Spleen (tissue), 11 donors: ENCODE data around the gene RUFY3. TPM values are rescaled to one million over a fixed set of nuclear protein-coding genes. Genes with fewer than 3 reads are reported as not detected.
"Not testable (repeated sequence)": the region's sequence is repeated elsewhere in the genome, so short reads cannot be mapped to it uniquely, and the experiment has no call there.

Experiments used
- DNase-seq: peaks from one replicate; pipeline ENCODE4 v3.0.0-alpha.2; 2020
- H3K27ac ChIP-seq, 8 donors: fragments of 200-600 bp; sonication (generic) in 7 of 8; 1 replicate in 4 of 8; 2 replicates in 4 of 8; pipeline versions ENCODE4 v1.5.0 to v1.8.0; 2016 to 2021; ENCODE audit warnings: inconsistent platforms in 4 of 8, mild to moderate bottlenecking in 4 of 8, moderate library complexity in 1 of 8
- H3K27me3 ChIP-seq, 7 donors: fragments of 200-600 bp; sonication (generic) in 6 of 7; replicated peaks in 1 of 7; 1 replicate in 4 of 7; 2 replicates in 3 of 7; pipeline versions ENCODE4 v1.5.0 to v1.8.0; 2016 to 2021; ENCODE audit warnings: inconsistent platforms in 3 of 7, mild to moderate bottlenecking in 1 of 7
- H3K36me3 ChIP-seq, 6 donors: fragments of 200-600 bp; sonication (generic) in 5 of 6; 1 replicate in 4 of 6; 2 replicates in 2 of 6; pipeline versions ENCODE4 v1.5.0 to v1.8.0; 2016 to 2021; ENCODE audit warnings: inconsistent platforms in 2 of 6
- H3K4me1 ChIP-seq, 6 donors: fragments of 200-600 bp; sonication (generic) in 5 of 6; 1 replicate in 3 of 6; 2 replicates in 3 of 6; pipeline versions ENCODE4 v1.5.0 to v1.8.0; 2016 to 2021; ENCODE audit warnings: inconsistent platforms in 3 of 6
- H3K4me3 ChIP-seq, 8 donors: fragments of 200-600 bp; sonication (generic) in 7 of 8; 1 replicate in 4 of 8; 2 replicates in 4 of 8; pipeline versions ENCODE4 v1.5.0 to v1.8.0; 2016 to 2021; ENCODE audit warnings: inconsistent platforms in 4 of 8, mild to moderate bottlenecking in 4 of 8, moderate library complexity in 2 of 8
- H3K9me3 ChIP-seq, 8 donors: fragments of 200-600 bp; sonication (generic) in 7 of 8; 1 replicate in 4 of 8; 2 replicates in 4 of 8; pipeline versions ENCODE4 v1.5.0 to v1.8.0; 2016 to 2021; ENCODE audit warnings: inconsistent platforms in 4 of 8
- POLR2A ChIP-seq, 3 donors: fragments of 450-650 bp; IDR thresholded peaks; one replicate each; pipeline ENCODE4 v1.5.1; 2017; ENCODE audit warnings: antibody characterized with exemption in 3 of 3, mild to moderate bottlenecking in 1 of 3
- POLR2AphosphoS5 ChIP-seq, 3 donors: sonication (generic); formaldehyde crosslinking; IDR thresholded peaks; one replicate each; pipeline ENCODE4 v1.5.1; 2017; ENCODE audit warnings: antibody characterized with exemption in 3 of 3
- WGBS, 5 donors: extraction: QIAGEN DNeasy Blood & Tissue Kit in 3 of 5; methylation state at CpG; one replicate each; pipeline versions ENCODE4 v1.1.5 to v1.1.7; 2013 to 2018; 5-methylcytosine and 5-hydroxymethylcytosine counted together
- intact Hi-C: fragments of 100-400 bp; cut with DNase I; formaldehyde crosslinking; loops from one replicate; pipeline ENCODE4 v1.15.0; 2023; ENCODE audit warnings: low total_unique reads
- polyA plus RNA-seq, 3 donors: library from polyadenylated mRNA; stranded (reverse); fragments of 200-250 nt; gene quantifications; one replicate each; pipeline ENCODE4 v1.2.1, GENCODE V29; 2013
- total RNA-seq, 7 donors: library from RNA; depleted of rRNA in 3 of 7; stranded (reverse); fragments of >200 nt in 3 of 7; fragmentation: NEBNext Ultra II Directional in 4 of 7; extraction: Animal tissue kit (Norgen Biotek cat#: 25700) in 4 of 7; gene quantifications; one replicate each; pipeline versions ENCODE4 v1.1.0 to v1.2.1, GENCODE V29; 2016 to 2021
- TF ChIP-seq, protein P1 (sequence below), 11 experiments: fragments of 200-600 bp in 7 of 11; fragments of 450-650 bp in 4 of 11; sonication (generic) in 4 of 11; IDR thresholded peaks in 8 of 11; conservative IDR thresholded peaks in 3 of 11; 1 replicate in 7 of 11; 2 replicates in 4 of 11; pipeline versions ENCODE4 v1.4.0 to v1.8.0; 2016 to 2021; ENCODE audit warnings: antibody characterized with exemption in 11 of 11, inconsistent platforms in 4 of 11, mild to moderate bottlenecking in 1 of 11
- donor health status: healthy with polysubstance abuse.
- donor health status: DM: no; HTN: no; CAD: no; lungs with moderate emphysema.
- donor health status: DM: no; HTN: no; CAD: no.
- donor health status: Bipolar disorder and iron deficiency.
- donor health status: healthy.
- donor health status: DM: no; HTN: no; CAD: no.
- donor health status: DM: yes; HTN: yes; CAD: no.

Gene RUFY3
- total and polyA plus RNA-seq, 10 donors = 19.2 to 96.8 (median 76.2) TPM

DNA sequence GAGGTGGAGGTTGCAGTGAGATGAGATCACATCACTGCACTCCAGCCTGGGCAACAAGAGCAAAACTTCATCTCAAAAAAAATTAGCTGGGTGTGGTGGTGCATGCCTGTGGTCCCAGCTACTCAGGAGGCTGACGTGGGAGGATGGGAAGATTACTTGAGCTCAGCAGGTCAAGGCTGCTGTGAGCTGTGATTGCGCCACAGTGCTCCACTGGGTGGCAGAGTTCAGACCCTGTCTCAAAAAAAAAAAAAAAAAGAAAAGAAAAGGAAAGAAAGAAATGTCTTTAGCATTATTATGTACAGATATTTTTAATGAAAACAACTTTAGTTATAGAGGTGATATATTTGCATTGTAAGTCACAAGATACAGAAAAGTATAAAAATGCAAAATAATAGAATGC is 14.2 kb downstream of the RUFY3 start:
- intact Hi-C loops, H3K27me3 ChIP-seq, H3K4me3 ChIP-seq, H3K36me3 ChIP-seq, H3K9me3 ChIP-seq: not testable (repeated sequence)
- H3K4me1 ChIP-seq = peaks cover 35 to 86% (median 48%) of the 10 kb centered on the region in 6 donors
- H3K27ac ChIP-seq = peak overlapping the region in 7 of 8 donors; percentile 29 to 90 (median 86)
- TF ChIP-seq, protein P1, sequence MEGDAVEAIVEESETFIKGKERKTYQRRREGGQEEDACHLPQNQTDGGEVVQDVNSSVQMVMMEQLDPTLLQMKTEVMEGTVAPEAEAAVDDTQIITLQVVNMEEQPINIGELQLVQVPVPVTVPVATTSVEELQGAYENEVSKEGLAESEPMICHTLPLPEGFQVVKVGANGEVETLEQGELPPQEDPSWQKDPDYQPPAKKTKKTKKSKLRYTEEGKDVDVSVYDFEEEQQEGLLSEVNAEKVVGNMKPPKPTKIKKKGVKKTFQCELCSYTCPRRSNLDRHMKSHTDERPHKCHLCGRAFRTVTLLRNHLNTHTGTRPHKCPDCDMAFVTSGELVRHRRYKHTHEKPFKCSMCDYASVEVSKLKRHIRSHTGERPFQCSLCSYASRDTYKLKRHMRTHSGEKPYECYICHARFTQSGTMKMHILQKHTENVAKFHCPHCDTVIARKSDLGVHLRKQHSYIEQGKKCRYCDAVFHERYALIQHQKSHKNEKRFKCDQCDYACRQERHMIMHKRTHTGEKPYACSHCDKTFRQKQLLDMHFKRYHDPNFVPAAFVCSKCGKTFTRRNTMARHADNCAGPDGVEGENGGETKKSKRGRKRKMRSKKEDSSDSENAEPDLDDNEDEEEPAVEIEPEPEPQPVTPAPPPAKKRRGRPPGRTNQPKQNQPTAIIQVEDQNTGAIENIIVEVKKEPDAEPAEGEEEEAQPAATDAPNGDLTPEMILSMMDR (IDR thresholded peaks at IDR 0.05 in 8 of 11, conservative IDR thresholded peaks at IDR 0.05 in 3 of 11) = peak in 7 of 11 experiments; percentile 23 to 53 (median 42)
- WGBS, 5 donors = 13 to 33% (median 23%) methylated on average over 2 of the region's 2 CpGs
- peak; percentile 84 for DNase-seq

DNA sequence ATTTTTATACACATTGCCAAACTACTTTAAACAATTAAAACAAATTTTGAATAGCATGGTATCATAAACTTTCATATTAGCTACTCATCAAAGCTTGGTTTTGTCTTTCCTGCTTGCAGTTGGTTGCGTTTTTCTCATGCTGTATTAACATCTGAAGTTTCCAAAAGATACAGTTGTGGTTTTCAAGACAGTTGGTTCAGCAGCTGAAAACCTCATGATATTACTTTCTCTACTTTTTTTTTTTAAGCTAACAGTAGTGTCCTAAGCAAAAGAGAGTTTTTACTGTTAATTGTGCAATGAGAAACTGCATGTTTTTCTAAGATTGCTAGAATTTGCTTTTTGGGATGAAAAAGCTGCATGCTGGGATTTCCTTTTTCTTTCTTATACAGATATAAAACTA is 15.2 kb downstream of the RUFY3 start:
- TF ChIP-seq POLR2AphosphoS5 (IDR thresholded peaks at IDR 0.05) = no peak
- TF ChIP-seq, protein P1 (IDR thresholded peaks at IDR 0.05 in 8 of 11, conservative IDR thresholded peaks at IDR 0.05 in 3 of 11) = no peak
- no peak for TF ChIP-seq POLR2A (IDR thresholded peaks at IDR 0.05)
- Histone ChIP-seq H3K4me1 (peaks cover 35 to 85% (median 48%) of the 10 kb centered on the region in 6 donors), H3K9me3 (no peaks in the 10 kb centered on the region), H3K27ac (peak overlapping the region in 6 of 8 donors; percentile 0 to 90 (median 86)), H3K4me3 (no peak overlapping the region), H3K27me3 (no peaks in the 10 kb centered on the region), H3K36me3 (no peaks in the 10 kb centered on the region)
- 23 to 42% (median 30%) methylated on average over 1 of the region's 1 CpG for WGBS, 5 donors
- DNase-seq = no peak
- intact Hi-C loops = no loop called here

DNA sequence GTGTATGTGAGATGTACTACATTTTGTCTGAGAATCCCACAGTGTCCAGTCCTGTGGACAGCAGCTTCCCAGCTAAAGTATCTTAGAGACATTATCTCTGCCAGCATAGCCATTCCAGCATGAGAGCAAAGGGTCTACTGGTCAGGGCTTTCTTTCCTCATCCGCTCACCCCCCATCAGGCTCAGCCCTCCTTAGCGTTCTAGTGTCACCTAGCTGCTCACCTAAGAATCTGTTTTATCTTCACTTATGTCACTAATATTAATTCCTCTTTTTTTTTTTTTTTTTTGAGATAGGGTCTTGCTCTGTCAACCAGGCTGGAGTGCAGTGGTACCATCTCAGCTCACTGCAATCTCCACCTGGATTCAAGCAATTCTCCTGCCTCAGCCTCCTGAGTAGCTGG is 15.6 kb downstream of the RUFY3 start:
- TF ChIP-seq POLR2AphosphoS5 (IDR thresholded peaks at IDR 0.05) (no peak), POLR2A (IDR thresholded peaks at IDR 0.05) (no peak)
- TF ChIP-seq, protein P1 (IDR thresholded peaks at IDR 0.05 in 8 of 11, conservative IDR thresholded peaks at IDR 0.05 in 3 of 11) = no peak
- H3K4me3 ChIP-seq = no peak overlapping the region
- WGBS, 5 donors = 56 to 76% (median 60%) methylated on average over 2 of the region's 2 CpGs
- H3K27ac ChIP-seq = peak overlapping the region in 6 of 8 donors; percentile 0 to 90 (median 86)
- H3K36me3 ChIP-seq = no peaks in the 10 kb centered on the region
- H3K9me3 ChIP-seq = no peaks in the 10 kb centered on the region
- peaks cover 35 to 89% (median 50%) of the 10 kb centered on the region in 6 donors for H3K4me1 ChIP-seq
- H3K27me3 ChIP-seq = no peaks in the 10 kb centered on the region
- intact Hi-C loops = no loop called here
- no peak for DNase-seq

DNA sequence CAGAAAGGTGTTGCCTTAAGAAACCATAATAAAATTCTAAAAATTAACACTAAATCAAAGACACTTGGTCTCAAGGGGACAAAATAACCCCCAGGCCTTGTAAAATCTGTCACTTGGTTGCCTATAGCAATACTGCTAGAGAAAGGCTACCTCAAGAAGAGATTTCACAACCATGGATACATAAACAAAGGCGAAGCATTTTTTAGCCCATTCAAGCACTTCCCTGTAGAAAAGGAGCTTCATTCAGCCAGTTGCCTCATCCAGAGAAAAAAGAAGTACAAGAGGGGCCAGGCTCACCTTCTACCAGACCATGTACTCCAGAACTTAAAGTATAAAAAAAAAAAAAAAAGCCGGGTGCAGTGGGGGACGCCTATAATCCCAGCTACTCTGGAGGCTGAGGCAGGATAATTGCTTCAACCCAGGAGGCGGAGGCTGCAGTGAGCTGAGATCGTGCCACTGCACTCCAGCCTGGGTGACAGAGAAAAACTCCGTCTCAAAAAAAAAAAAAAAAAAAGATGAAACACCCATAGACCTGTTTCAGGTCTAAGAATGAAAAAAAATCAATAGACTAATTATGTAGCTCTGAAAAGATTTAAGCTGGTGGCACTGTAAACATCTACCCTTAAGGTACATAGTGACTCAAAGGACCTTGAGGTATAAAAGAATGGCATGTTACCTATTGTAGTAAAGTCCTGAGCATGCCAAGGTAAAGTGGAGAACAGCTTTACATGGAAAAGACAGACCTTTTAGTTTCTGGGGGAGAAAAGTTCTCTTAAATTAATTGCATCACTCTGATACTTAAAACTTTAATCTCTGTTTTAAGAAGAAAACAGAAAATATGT is 18.0 kb downstream of the RUFY3 start:
- H3K4me1 ChIP-seq = peaks cover 25 to 89% (median 39%) of the 10 kb centered on the region in 6 donors

More for the DNA sequence above, 18.0 kb downstream of the RUFY3 start:
- H3K9me3 ChIP-seq = no peaks in the 10 kb centered on the region
- intact Hi-C loops = no loop called here
- H3K27ac ChIP-seq = peak overlapping the region in 1 of 8 donors; percentile 3
- no peak for DNase-seq
- 65 to 83% (median 79%) methylated on average over 6 of the region's 6 CpGs for WGBS, 5 donors
- H3K4me3 ChIP-seq = no peak overlapping the region
- H3K27me3 ChIP-seq = no peaks in the 10 kb centered on the region
- TF ChIP-seq, protein P1 (IDR thresholded peaks at IDR 0.05 in 8 of 11, conservative IDR thresholded peaks at IDR 0.05 in 3 of 11) = no peak
- H3K36me3 ChIP-seq = no peaks in the 10 kb centered on the region
